T follicular helper cell (primary cell): ENCODE data around the gene SMYD3.

Experiments
- DNase-seq: peaks from one replicate; pipeline ENCODE4 v3.0.0-alpha.2; 2020; ENCODE audit warnings: low read depth
- total RNA-seq, 2 experiments: gene quantifications; one replicate each; lab custom pipeline; 2026; lab: John Stamatoyannopoulos, UW

Gene SMYD3
- 9.6 to 11.8 reads per million in 2 experiments for total RNA-seq

- peak; percentile 63 for DNase-seq
Measured at GRCh38 chr1:246506674-246507481, at the start of gene SMYD3. SMYD3 (minus strand) TSS chr1:246507279.

- DNase-seq = no peak
Measured at GRCh38 chr1:246554201-246554600, 47.1 kb upstream of the SMYD3 start.

GRCh38 chr1:246552110-246552509 lies 45.0 kb upstream of the SMYD3 start:
- no peak for DNase-seq

- no peak for DNase-seq
Measured at GRCh38 chr1:246550402-246550801, 43.3 kb upstream of the SMYD3 start.

GRCh38 chr1:246549665-246550064 lies 42.6 kb upstream of the SMYD3 start:
- no peak for DNase-seq

- DNase-seq = no peak
Measured at GRCh38 chr1:246544001-246544400, 36.9 kb upstream of the SMYD3 start.

- no peak for DNase-seq
Measured at GRCh38 chr1:246540738-246541491, 33.8 kb upstream of the SMYD3 start.

- no peak for DNase-seq
Measured at GRCh38 chr1:246537887-246538286, 30.8 kb upstream of the SMYD3 start.

GRCh38 chr1:246537441-246537840 lies 30.4 kb upstream of the SMYD3 start:
- DNase-seq = no peak

GRCh38 chr1:246534114-246534513 lies 27.0 kb upstream of the SMYD3 start:
- no peak for DNase-seq

GRCh38 chr1:246533371-246533905 lies 26.4 kb upstream of the SMYD3 start:
- DNase-seq = no peak

- DNase-seq = no peak
Measured at GRCh38 chr1:246532519-246532918, 25.4 kb upstream of the SMYD3 start.

GRCh38 chr1:246530482-246530881 lies 23.4 kb upstream of the SMYD3 start:
- no peak for DNase-seq

- DNase-seq = no peak
Measured at GRCh38 chr1:246528933-246529731, 22.1 kb upstream of the SMYD3 start.

GRCh38 chr1:246527402-246528088 lies 20.5 kb upstream of the SMYD3 start:
- no peak for DNase-seq

GRCh38 chr1:246526915-246527314 lies 19.8 kb upstream of the SMYD3 start:
- no peak for DNase-seq

- DNase-seq = no peak
Measured at GRCh38 chr1:246526380-246526779, 19.3 kb upstream of the SMYD3 start.

- no peak for DNase-seq
Measured at GRCh38 chr1:246519514-246519913, 12.4 kb upstream of the SMYD3 start.

GRCh38 chr1:246518456-246519205 lies 11.6 kb upstream of the SMYD3 start:
- DNase-seq = no peak

- no peak for DNase-seq
Measured at GRCh38 chr1:246517391-246517790, 10.3 kb upstream of the SMYD3 start.

GRCh38 chr1:246516126-246516525 lies 9.0 kb upstream of the SMYD3 start:
- DNase-seq = no peak
